ENCODE data around the gene CFAP97.

Gene CFAP97

GRCh38 chr4:185112104-185112503 lies 91.7 kb downstream of the CFAP97 start:
- H3K4me3 ChIP-seq (ENCODE audit: low read depth, low read length): no peak overlapping the region
- TF ChIP-seq CTCF (IDR thresholded peaks at IDR 0.05; ENCODE audit: low read depth, low read length): no peak
- DNase-seq (ENCODE audit: low read depth): peak; percentile 78

GRCh38 chr4:185110375-185110823 lies 93.4 kb downstream of the CFAP97 start:
- TF ChIP-seq MYC (IDR thresholded peaks at IDR 0.05; ENCODE audit: low read depth, low read length): no peak
- TF ChIP-seq POLR2A (IDR thresholded peaks at IDR 0.05; ENCODE audit: extremely low read depth, insufficient read length): no peak
- TF ChIP-seq MAX (IDR thresholded peaks at IDR 0.05; ENCODE audit: low read depth, low read length): no peak
- no peak for TF ChIP-seq CTCF (IDR thresholded peaks at IDR 0.05; ENCODE audit: low read depth, low read length)
- no peak overlapping the region for H3K4me3 ChIP-seq (ENCODE audit: low read depth, low read length)
- no peak for DNase-seq (ENCODE audit: low read depth)

- DNase-seq (ENCODE audit: low read depth): no peak
- H3K4me3 ChIP-seq (ENCODE audit: low read depth, low read length): no peak overlapping the region
- no peak for TF ChIP-seq MAX (IDR thresholded peaks at IDR 0.05; ENCODE audit: low read depth, low read length)
- no peak for TF ChIP-seq POLR2A (IDR thresholded peaks at IDR 0.05; ENCODE audit: extremely low read depth, insufficient read length)
- TF ChIP-seq MYC (IDR thresholded peaks at IDR 0.05; ENCODE audit: low read depth, low read length): no peak
- TF ChIP-seq CTCF (IDR thresholded peaks at IDR 0.05; ENCODE audit: low read depth, low read length): no peak
Measured at GRCh38 chr4:185109736-185110135, 94.1 kb downstream of the CFAP97 start.

Data from NB4 (cell line).